ENCODE data around the gene ZNF227. TPM values are rescaled to one million over a fixed set of nuclear protein-coding genes. Genes with fewer than 3 reads are reported as not detected.

Gene ZNF227
- total and polyA plus RNA-seq, 4 donors: 2.7 to 41.5 (median 10.0) TPM

- Histone ChIP-seq H3K27ac (ENCODE audit: low read depth in 1 of 2, low read length in 1 of 2) (no peak overlapping the region), H3K4me1 (ENCODE audit: control insufficient read depth in 5 of 5, insufficient read depth in 5 of 5, low read length in 5 of 5) (peaks cover 0 to 6% (median 0%) of the 10 kb centered on the region in 5 donors), H3K27me3 (ENCODE audit: control insufficient read depth in 3 of 3, insufficient read depth in 3 of 3, low read length in 2 of 3) (no peaks in the 10 kb centered on the region), H3K9me3 (ENCODE audit: control insufficient read depth in 4 of 4, insufficient read depth in 3 of 4, low read length in 3 of 4) (peaks cover 6 to 31% (median 12%) of the 10 kb centered on the region in 4 donors), H3K4me3 (no peak overlapping the region), H3K36me3 (ENCODE audit: control insufficient read depth in 4 of 4, insufficient read depth in 4 of 4, low read length in 4 of 4) (peaks cover 0 to 6% (median 0%) of the 10 kb centered on the region in 4 donors), H3K9ac (ENCODE audit: insufficient read depth in 1 of 2, low read length in 2 of 2) (no peak overlapping the region)
- TF ChIP-seq, protein P1, sequence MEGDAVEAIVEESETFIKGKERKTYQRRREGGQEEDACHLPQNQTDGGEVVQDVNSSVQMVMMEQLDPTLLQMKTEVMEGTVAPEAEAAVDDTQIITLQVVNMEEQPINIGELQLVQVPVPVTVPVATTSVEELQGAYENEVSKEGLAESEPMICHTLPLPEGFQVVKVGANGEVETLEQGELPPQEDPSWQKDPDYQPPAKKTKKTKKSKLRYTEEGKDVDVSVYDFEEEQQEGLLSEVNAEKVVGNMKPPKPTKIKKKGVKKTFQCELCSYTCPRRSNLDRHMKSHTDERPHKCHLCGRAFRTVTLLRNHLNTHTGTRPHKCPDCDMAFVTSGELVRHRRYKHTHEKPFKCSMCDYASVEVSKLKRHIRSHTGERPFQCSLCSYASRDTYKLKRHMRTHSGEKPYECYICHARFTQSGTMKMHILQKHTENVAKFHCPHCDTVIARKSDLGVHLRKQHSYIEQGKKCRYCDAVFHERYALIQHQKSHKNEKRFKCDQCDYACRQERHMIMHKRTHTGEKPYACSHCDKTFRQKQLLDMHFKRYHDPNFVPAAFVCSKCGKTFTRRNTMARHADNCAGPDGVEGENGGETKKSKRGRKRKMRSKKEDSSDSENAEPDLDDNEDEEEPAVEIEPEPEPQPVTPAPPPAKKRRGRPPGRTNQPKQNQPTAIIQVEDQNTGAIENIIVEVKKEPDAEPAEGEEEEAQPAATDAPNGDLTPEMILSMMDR (IDR thresholded peaks at IDR 0.05; ENCODE audit: control extremely low read depth, extremely low read depth): no peak
- no peak for ATAC-seq (ENCODE audit: insufficient read depth, low FRiP score)
- 95 to 98% methylated on average over 2 of the region's 2 CpGs for WGBS, 2 donors
- no peak for DNase-seq
Observed at GRCh38 chr19:44258835-44259413, 46.6 kb downstream of the ZNF227 start.

DNA sequence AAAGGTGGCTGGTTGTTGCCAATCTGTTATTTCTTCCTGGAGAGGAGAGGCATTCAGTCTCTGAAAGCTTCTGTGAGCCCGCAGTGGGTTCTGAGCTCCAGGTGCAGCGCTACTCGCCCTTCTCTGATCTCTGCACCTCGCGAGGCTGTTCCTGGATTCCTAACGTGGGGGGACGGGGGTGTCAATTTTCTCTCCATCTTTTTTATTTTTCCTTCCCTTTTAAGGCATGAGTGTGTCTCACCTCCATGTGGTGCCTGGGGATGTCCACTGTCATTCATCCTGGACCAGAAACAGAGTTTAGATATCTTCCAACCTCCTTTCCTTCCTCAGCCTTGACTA, 48.0 kb downstream of the ZNF227 start:
- H3K9me3 ChIP-seq (ENCODE audit: control insufficient read depth in 4 of 4, insufficient read depth in 3 of 4, low read length in 3 of 4): peaks cover 2 to 32% (median 4%) of the 10 kb centered on the region in 4 donors
- H3K4me3 ChIP-seq: no peak overlapping the region
- no peak for ATAC-seq (ENCODE audit: insufficient read depth, low FRiP score)
- peaks cover 0 to 6% (median 0%) of the 10 kb centered on the region in 5 donors for H3K4me1 ChIP-seq (ENCODE audit: control insufficient read depth in 5 of 5, insufficient read depth in 5 of 5, low read length in 5 of 5)
- H3K36me3 ChIP-seq (ENCODE audit: control insufficient read depth in 4 of 4, insufficient read depth in 4 of 4, low read length in 4 of 4): no peaks in the 10 kb centered on the region
- TF ChIP-seq, protein P1 (IDR thresholded peaks at IDR 0.05; ENCODE audit: control extremely low read depth, extremely low read depth): no peak
- peak overlapping the region; percentile 44 to 55 for H3K9ac ChIP-seq (ENCODE audit: insufficient read depth in 1 of 2, low read length in 2 of 2)
- 16 to 21% methylated on average over 7 of the region's 7 CpGs for WGBS, 2 donors
- H3K27ac ChIP-seq (ENCODE audit: low read depth in 1 of 2, low read length in 1 of 2): peak overlapping the region in 1 of 2 donors; percentile 76
- no peaks in the 10 kb centered on the region for H3K27me3 ChIP-seq (ENCODE audit: control insufficient read depth in 3 of 3, insufficient read depth in 3 of 3, low read length in 2 of 3)
- DNase-seq: no peak

DNA sequence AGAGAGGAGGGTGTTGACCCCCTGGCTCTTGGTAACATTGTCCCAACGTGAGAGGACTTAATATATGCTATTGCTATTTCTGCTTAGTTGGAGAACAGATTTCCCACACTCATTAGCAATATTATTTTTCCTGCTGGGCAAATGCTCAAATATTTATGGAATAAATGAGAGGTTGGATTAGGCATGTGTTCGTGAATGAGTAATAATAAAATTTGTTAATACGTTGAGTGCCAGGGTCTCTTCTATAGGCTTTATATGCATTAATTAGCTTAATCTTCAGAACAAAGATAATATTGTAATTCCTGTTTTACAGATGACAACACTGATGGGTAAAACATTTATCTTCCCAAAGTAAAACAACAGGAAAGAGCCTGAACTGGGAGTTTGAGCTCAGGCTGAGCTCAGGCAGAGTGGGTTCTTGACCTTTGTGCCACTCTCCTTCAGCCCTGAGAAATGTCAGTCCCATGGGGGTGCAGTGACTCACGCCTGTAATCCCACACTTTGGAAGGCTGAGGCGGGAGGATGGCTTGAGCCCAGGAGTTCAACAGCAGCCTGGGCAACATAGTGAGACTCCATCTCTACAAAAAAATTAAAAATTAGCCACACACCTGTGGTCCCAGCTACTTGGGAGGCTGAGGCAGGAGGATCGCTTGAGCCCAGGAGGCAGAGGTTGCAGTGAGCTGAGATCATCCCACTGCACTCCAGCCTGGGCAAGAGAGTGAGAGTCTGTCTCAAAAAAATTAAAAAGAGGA, 48.5 kb downstream of the ZNF227 start:
- TF ChIP-seq, protein P1 (IDR thresholded peaks at IDR 0.05; ENCODE audit: control extremely low read depth, extremely low read depth): no peak
- ATAC-seq (ENCODE audit: insufficient read depth, low FRiP score) (no peak), DNase-seq (no peak)
- WGBS, 2 donors: 74 to 77% methylated on average over 6 of the region's 6 CpGs
- Histone ChIP-seq H3K36me3 (ENCODE audit: control insufficient read depth in 4 of 4, insufficient read depth in 4 of 4, low read length in 4 of 4) (peaks cover 0 to 3% (median 0%) of the 10 kb centered on the region in 4 donors), H3K9ac (ENCODE audit: insufficient read depth in 1 of 2, low read length in 2 of 2) (peak overlapping the region in 1 of 2 donors; percentile 44), H3K9me3 (ENCODE audit: control insufficient read depth in 4 of 4, insufficient read depth in 3 of 4, low read length in 3 of 4) (peaks cover 0 to 32% (median under 1%) of the 10 kb centered on the region in 4 donors), H3K4me1 (ENCODE audit: control insufficient read depth in 5 of 5, insufficient read depth in 5 of 5, low read length in 5 of 5) (peaks cover 0 to 6% (median 0%) of the 10 kb centered on the region in 5 donors), H3K27ac (ENCODE audit: low read depth in 1 of 2, low read length in 1 of 2) (peak overlapping the region in 1 of 2 donors; percentile 76), H3K27me3 (ENCODE audit: control insufficient read depth in 3 of 3, insufficient read depth in 3 of 3, low read length in 2 of 3) (no peaks in the 10 kb centered on the region), H3K4me3 (no peak overlapping the region)

Measured in lung (tissue), 12 donors.